Measurements from ENCODE around the gene THAP11. TPM values are rescaled to one million over a fixed set of nuclear protein-coding genes. Genes with fewer than 3 reads are reported as not detected.
A peak's percentile ranks its signal among the peaks of the same experiment; 100 is the strongest.

Gene THAP11
- total RNA-seq, 6 experiments from 2014 or later, result 8.9 to 23.9 (median 11.7) TPM

DNA sequence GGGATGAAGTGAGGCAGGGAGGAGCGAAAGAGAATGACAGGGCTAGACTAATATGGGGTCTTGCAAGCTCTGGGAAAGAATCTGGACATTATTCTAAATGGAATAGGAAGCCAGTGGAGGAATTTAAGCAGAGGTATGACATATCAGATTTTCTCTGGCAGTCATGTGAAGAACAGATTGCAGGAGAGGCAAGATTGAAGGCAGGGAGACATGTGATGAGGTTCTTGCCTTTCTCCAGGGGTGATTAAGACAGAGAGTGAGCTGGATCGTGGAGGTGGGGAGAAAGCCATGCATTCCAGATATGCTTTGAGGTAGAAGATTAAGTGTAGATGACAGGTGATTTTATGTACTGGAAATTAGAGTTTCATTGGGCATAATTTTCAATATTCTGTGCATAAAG is 4.3 kb upstream of the THAP11 start:
- no peak overlapping the region for H3K27ac ChIP-seq
- ATAC-seq (no peak), DNase-seq (no peak)
- TF ChIP-seq POLR2A (IDR thresholded peaks at IDR 0.05), result no peak
- TF ChIP-seq, protein P1, sequence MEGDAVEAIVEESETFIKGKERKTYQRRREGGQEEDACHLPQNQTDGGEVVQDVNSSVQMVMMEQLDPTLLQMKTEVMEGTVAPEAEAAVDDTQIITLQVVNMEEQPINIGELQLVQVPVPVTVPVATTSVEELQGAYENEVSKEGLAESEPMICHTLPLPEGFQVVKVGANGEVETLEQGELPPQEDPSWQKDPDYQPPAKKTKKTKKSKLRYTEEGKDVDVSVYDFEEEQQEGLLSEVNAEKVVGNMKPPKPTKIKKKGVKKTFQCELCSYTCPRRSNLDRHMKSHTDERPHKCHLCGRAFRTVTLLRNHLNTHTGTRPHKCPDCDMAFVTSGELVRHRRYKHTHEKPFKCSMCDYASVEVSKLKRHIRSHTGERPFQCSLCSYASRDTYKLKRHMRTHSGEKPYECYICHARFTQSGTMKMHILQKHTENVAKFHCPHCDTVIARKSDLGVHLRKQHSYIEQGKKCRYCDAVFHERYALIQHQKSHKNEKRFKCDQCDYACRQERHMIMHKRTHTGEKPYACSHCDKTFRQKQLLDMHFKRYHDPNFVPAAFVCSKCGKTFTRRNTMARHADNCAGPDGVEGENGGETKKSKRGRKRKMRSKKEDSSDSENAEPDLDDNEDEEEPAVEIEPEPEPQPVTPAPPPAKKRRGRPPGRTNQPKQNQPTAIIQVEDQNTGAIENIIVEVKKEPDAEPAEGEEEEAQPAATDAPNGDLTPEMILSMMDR (IDR thresholded peaks at IDR 0.05), result no peak
- 89% methylated on average over 2 of the region's 2 CpGs for WGBS (ENCODE audit: insufficient coverage, low coverage, low lambda C conversion rate, missing lambda C conversion rate)
- intact Hi-C loops (cut with DNase I), result no loop called here
- peaks cover 0 to 13% (median 2%) of the 10 kb centered on the region in 4 donors for H3K4me1 ChIP-seq
- no peaks in the 10 kb centered on the region for H3K27me3 ChIP-seq
- no peaks in the 10 kb centered on the region for H3K9me3 ChIP-seq
- H3K36me3 ChIP-seq, result no peaks in the 10 kb centered on the region
- H3K4me3 ChIP-seq, result no peak overlapping the region

DNA sequence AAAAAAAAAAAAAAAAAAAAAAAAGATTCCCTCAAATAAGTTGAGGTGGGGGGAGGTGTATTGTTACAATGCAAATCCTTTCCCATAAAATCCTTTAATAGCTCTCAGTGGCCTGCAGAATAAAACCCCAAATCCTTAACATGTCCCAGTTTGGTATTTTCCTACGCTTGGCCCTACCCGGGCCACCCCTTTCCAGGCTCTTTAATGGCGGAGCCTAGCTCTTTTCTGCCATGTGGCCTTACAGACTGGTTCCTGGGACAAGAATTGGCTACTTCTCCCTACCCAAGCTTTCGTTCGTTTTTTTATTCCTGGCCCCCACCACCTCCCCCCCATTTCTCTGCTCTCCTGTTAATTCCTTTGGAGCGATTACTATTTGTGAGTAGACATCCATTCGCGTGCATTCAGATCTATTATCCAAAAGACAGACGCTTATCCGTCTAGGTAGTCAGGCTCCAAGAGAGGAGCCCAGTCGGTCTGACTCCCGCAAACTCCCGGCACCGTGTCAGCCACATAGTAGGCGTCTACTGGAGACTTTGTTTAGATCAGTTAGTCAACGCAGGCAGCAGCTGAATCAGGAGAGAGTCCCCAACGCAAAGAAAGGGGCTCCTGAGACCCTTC is 813 bp upstream of the THAP11 start:
- 42% methylated on average over 17 of the region's 17 CpGs for WGBS (ENCODE audit: insufficient coverage, low coverage, low lambda C conversion rate, missing lambda C conversion rate)
- H3K9me3 ChIP-seq, result no peaks in the 10 kb centered on the region
- H3K4me3 ChIP-seq, result peak overlapping the region; percentile 74 to 87 (median 83)
- no peak for TF ChIP-seq POLR2A (IDR thresholded peaks at IDR 0.05)
- TF ChIP-seq, protein P1 (IDR thresholded peaks at IDR 0.05), result no peak
- no peaks in the 10 kb centered on the region for H3K27me3 ChIP-seq
- H3K27ac ChIP-seq, result peak overlapping the region; percentile 98 to 99 (median 98)
- no peaks in the 10 kb centered on the region for H3K36me3 ChIP-seq
- H3K4me1 ChIP-seq, result peaks cover 0 to 31% (median 7%) of the 10 kb centered on the region in 4 donors
- no peak for DNase-seq
- intact Hi-C loops (cut with DNase I), result no loop called here
- ATAC-seq, result peak in 1 of 4 donors; percentile 1

DNA sequence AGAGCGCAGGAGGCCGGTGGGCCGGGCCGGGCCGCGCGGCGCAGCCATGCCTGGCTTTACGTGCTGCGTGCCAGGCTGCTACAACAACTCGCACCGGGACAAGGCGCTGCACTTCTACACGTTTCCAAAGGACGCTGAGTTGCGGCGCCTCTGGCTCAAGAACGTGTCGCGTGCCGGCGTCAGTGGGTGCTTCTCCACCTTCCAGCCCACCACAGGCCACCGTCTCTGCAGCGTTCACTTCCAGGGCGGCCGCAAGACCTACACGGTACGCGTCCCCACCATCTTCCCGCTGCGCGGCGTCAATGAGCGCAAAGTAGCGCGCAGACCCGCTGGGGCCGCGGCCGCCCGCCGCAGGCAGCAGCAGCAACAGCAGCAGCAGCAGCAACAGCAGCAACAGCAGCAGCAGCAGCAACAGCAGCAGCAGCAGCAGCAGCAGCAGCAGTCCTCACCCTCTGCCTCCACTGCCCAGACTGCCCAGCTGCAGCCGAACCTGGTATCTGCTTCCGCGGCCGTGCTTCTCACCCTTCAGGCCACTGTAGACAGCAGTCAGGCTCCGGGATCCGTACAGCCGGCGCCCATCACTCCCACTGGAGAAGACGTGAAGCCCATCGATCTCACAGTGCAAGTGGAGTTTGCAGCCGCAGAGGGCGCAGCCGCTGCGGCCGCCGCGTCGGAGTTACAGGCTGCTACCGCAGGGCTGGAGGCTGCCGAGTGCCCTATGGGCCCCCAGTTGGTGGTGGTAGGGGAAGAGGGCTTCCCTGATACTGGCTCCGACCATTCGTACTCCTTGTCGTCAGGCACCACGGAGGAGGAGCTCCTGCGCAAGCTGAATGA is 606 bp downstream of the THAP11 start:
- intact Hi-C loops (cut with DNase I), result no loop called here
- DNase-seq, result peak; percentile 42 to 71 (median 50)
- Histone ChIP-seq H3K4me1 (peaks cover 0 to 35% (median 8%) of the 10 kb centered on the region in 4 donors), H3K27me3 (no peaks in the 10 kb centered on the region), H3K27ac (peak overlapping the region; percentile 98 to 99 (median 98)), H3K4me3 (peak overlapping the region; percentile 74 to 87 (median 83)), H3K36me3 (no peaks in the 10 kb centered on the region), H3K9me3 (no peaks in the 10 kb centered on the region)
- TF ChIP-seq, protein P1 (IDR thresholded peaks at IDR 0.05), result peak in 3 of 4 donors; percentile 6 to 20 (median 7)
- peak; percentile 12 for TF ChIP-seq POLR2A (IDR thresholded peaks at IDR 0.05)
- ATAC-seq, result peak; percentile 1 to 26 (median 13)
- 0% methylated on average over 6 of the region's 67 CpGs for WGBS (ENCODE audit: insufficient coverage, low coverage, low lambda C conversion rate, missing lambda C conversion rate)

DNA sequence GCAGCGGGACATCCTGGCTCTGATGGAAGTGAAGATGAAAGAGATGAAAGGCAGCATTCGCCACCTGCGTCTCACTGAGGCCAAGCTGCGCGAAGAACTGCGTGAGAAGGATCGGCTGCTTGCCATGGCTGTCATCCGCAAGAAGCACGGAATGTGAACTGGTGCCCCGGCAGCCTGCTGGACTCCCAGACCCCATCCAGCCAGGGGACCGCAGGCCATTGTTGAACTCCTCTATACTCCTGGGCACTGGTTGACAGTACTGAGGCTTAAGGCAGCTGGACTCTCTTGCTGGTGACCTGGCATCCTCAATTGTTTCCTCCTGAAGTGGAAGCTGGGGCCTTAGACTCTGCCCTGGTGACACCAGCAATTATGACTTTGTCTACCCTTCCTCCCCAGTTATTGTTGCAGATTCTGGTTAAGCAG is 1.2 kb downstream of the THAP11 start:
- intact Hi-C loops (cut with DNase I), result no loop called here
- H3K4me1 ChIP-seq, result peaks cover 0 to 41% (median 11%) of the 10 kb centered on the region in 4 donors
- no peak for ATAC-seq
- WGBS (ENCODE audit: insufficient coverage, low coverage, low lambda C conversion rate, missing lambda C conversion rate), result 0% methylated on average over 8 of the region's 11 CpGs
- no peaks in the 10 kb centered on the region for H3K36me3 ChIP-seq
- DNase-seq, result no peak
- TF ChIP-seq, protein P1 (IDR thresholded peaks at IDR 0.05), result no peak
- TF ChIP-seq POLR2A (IDR thresholded peaks at IDR 0.05), result no peak
- peak overlapping the region in 2 of 3 donors; percentile 98 to 99 for H3K27ac ChIP-seq
- H3K4me3 ChIP-seq, result peak overlapping the region; percentile 74 to 87 (median 83)
- no peaks in the 10 kb centered on the region for H3K27me3 ChIP-seq
- no peaks in the 10 kb centered on the region for H3K9me3 ChIP-seq
